Stimulated activated CD4-positive, alpha-beta T cell treated with anti-CD3 and anti-CD28 coated beads, Interleukin-4, amount 100 ng/mL, for 4 hours (primary cell): ENCODE results near the gene LARGE1.

Experiments
- DNase-seq, 2 experiments: peaks; one replicate each; pipeline ENCODE4 v3.0.0-alpha.2; 2020

LARGE1 gene

GRCh38 chr22:33817512-33818127, 102.7 kb downstream of the LARGE1 start:
- DNase-seq = no peak

GRCh38 chr22:33812360-33812977, 107.8 kb downstream of the LARGE1 start:
- no peak for DNase-seq

GRCh38 chr22:33811686-33812085, 108.6 kb downstream of the LARGE1 start:
- no peak for DNase-seq

- DNase-seq = no peak
Measured at GRCh38 chr22:33811208-33811607, 109.1 kb downstream of the LARGE1 start.

GRCh38 chr22:33807470-33807869, 112.8 kb downstream of the LARGE1 start:
- no peak for DNase-seq

- no peak for DNase-seq
Measured at GRCh38 chr22:33806191-33806590, 114.1 kb downstream of the LARGE1 start.

- DNase-seq = no peak
Measured at GRCh38 chr22:33803371-33804282, 116.6 kb downstream of the LARGE1 start.

GRCh38 chr22:33798401-33798800, 121.9 kb downstream of the LARGE1 start:
- DNase-seq = no peak

GRCh38 chr22:33796494-33796893, 123.8 kb downstream of the LARGE1 start:
- DNase-seq = no peak

- DNase-seq = no peak
Measured at GRCh38 chr22:33793475-33793874, 126.8 kb downstream of the LARGE1 start.

- no peak for DNase-seq
Measured at GRCh38 chr22:33792832-33793231, 127.4 kb downstream of the LARGE1 start.

- no peak for DNase-seq
Measured at GRCh38 chr22:33789690-33790253, 130.5 kb downstream of the LARGE1 start.

- DNase-seq = no peak
Measured at GRCh38 chr22:33788927-33789326, 131.3 kb downstream of the LARGE1 start.

GRCh38 chr22:33787645-33788456, 132.4 kb downstream of the LARGE1 start:
- no peak for DNase-seq

GRCh38 chr22:33786149-33786548, 134.1 kb downstream of the LARGE1 start:
- no peak for DNase-seq

- no peak for DNase-seq
Measured at GRCh38 chr22:33785283-33785968, 134.8 kb downstream of the LARGE1 start.

- DNase-seq = no peak
Measured at GRCh38 chr22:33781411-33781810, 138.9 kb downstream of the LARGE1 start.

GRCh38 chr22:33780531-33781136, 139.6 kb downstream of the LARGE1 start:
- DNase-seq = no peak

- DNase-seq = no peak
Measured at GRCh38 chr22:33779243-33779642, 141.0 kb downstream of the LARGE1 start.

- DNase-seq = no peak
Measured at GRCh38 chr22:33776491-33776890, 143.8 kb downstream of the LARGE1 start.

- no peak for DNase-seq
Measured at GRCh38 chr22:33774781-33775180, 145.5 kb downstream of the LARGE1 start.

GRCh38 chr22:33772745-33773144, 147.5 kb downstream of the LARGE1 start:
- DNase-seq = no peak
